MCF 10A (cell line): ENCODE measurements around the gene SUCLA2. TPM values are rescaled to one million over a fixed set of nuclear protein-coding genes. Genes with fewer than 3 reads are reported as not detected.
"Not testable (repeated sequence)": the region's sequence is repeated elsewhere in the genome, so short reads cannot be mapped to it uniquely, and the experiment has no call there.

Source experiments
- BruUV-seq: library from RNA; stranded (reverse); fragments of 400-500 nt; replicated peaks from 2 replicates; lab custom pipeline; 2021; lab: Mats Ljungman, UMichigan
- CTCF ChIA-PET: fragments of 300-600 bp; sonication (Branson Sonifier 250); formaldehyde crosslinking; extraction: SDS; loops from one replicate; lab custom pipeline; 2021; ENCODE audit warnings: antibody characterized with exemption, inconsistent platforms; lab: Yijun Ruan, JAX
- POLR2A ChIA-PET: fragments of 300-600, 350-650 bp; sonication (Branson Sonifier 250); formaldehyde crosslinking; extraction: SDS; loops from one replicate; lab custom pipeline; 2020; ENCODE audit warnings: antibody characterized with exemption, inconsistent platforms; lab: Yijun Ruan, JAX
- DNase-seq: peaks from one replicate; pipeline ENCODE4 v3.0.0-alpha.2; 2018; ENCODE audit not compliant: unreplicated experiment
- H3K27ac Mint-ChIP-seq: one replicate; pipeline ENCODE4 v1.8.0; 2022; ENCODE audit warnings: mild to moderate bottlenecking, low read depth, mixed read lengths; ENCODE audit not compliant: unreplicated experiment
- H3K27me3 Mint-ChIP-seq: one replicate; pipeline ENCODE4 v1.8.0; 2022; ENCODE audit warnings: mixed read lengths; ENCODE audit not compliant: insufficient read depth, unreplicated experiment
- H3K36me3 Mint-ChIP-seq: one replicate; pipeline ENCODE4 v1.8.0; 2022; ENCODE audit warnings: mild to moderate bottlenecking, moderate library complexity, mixed read lengths; ENCODE audit not compliant: insufficient read depth, unreplicated experiment
- H3K4me1 Mint-ChIP-seq: one replicate; pipeline ENCODE4 v1.8.0; 2022; ENCODE audit warnings: mixed read lengths; ENCODE audit not compliant: insufficient read depth, unreplicated experiment
- H3K4me3 Mint-ChIP-seq: one replicate; pipeline ENCODE4 v1.8.0; 2022; ENCODE audit warnings: mild to moderate bottlenecking, moderate library complexity, mixed read lengths; ENCODE audit not compliant: unreplicated experiment
- H3K9me3 Mint-ChIP-seq: one replicate; pipeline ENCODE4 v1.8.0; 2022; ENCODE audit warnings: mixed read lengths; ENCODE audit not compliant: unreplicated experiment
- CTCF ChIP-seq: fragments of 200-600 bp; IDR thresholded peaks from one replicate; pipeline ENCODE4 v1.8.0; 2022; ENCODE audit warnings: antibody characterized with exemption, mild to moderate bottlenecking; ENCODE audit not compliant: unreplicated experiment
- intact Hi-C: fragments of 100-400 bp; cut with micrococcal nuclease; formaldehyde crosslinking; loops from 2 replicates; pipeline ENCODE4 v1.14.1; 2022
- total RNA-seq: library from RNA; stranded (reverse); gene quantifications from 2 replicates; pipeline ENCODE4 v1.2.3, GENCODE V29; 2022

SUCLA2 gene
- total RNA-seq, 1 experiment from 2014 or later, result 42.1 TPM

GRCh38 chr13:48009284-48009683 is 8.2 kb upstream of the SUCLA2 start:
- intact Hi-C loops, result loop anchor here (2.0 kb wide), 1 partner anchor 28 kb away; the partner anchor contains the start of gene NUDT15
- POLR2A ChIA-PET, result interaction anchor here (1.0 to 3.9 kb wide), 5 partner anchors 11 to 86 kb away, joined by 3 to 38 read pairs (median 5); partner anchors contain the start of genes MED4 and NUDT15

GRCh38 chr13:48006396-48006795 is 5.3 kb upstream of the SUCLA2 start:
- Mint-ChIP-seq H3K27ac (peak overlapping the region; percentile 36), H3K27me3 (no peaks in the 10 kb centered on the region), H3K9me3 (no peaks in the 10 kb centered on the region), H3K36me3 (peaks cover 7% of the 10 kb centered on the region), H3K4me3 (no peak overlapping the region), H3K4me1 (peaks cover 52% of the 10 kb centered on the region)
- ChIA-PET CTCF (interaction anchor here (0.6 to 1.5 kb wide), 4 partner anchors 10 to 170 kb away, joined by 3 to 8 read pairs (median 3); partner anchors contain the start of gene NUDT15), POLR2A (interaction anchor here (0.8 to 2.6 kb wide), 3 partner anchors 31 to 88 kb away, joined by 3 to 15 read pairs (median 4); partner anchors contain the start of genes MED4 and NUDT15)
- no peak for TF ChIP-seq CTCF
- peak; percentile 61 for DNase-seq
- intact Hi-C loops, result no loop called here
- BruUV-seq, result no TSS peak

More at GRCh38 chr13:48009284-48009683, 8.2 kb upstream of the SUCLA2 start:
- peaks cover 36% of the 10 kb centered on the region for H3K4me1 Mint-ChIP-seq
- H3K4me3 Mint-ChIP-seq, result peak overlapping the region; percentile 50
- no peak for TF ChIP-seq CTCF
- peak; percentile 89 for DNase-seq
- H3K27me3 Mint-ChIP-seq, result no peaks in the 10 kb centered on the region
- H3K9me3 Mint-ChIP-seq, result no peaks in the 10 kb centered on the region
- no TSS peak for BruUV-seq
- CTCF ChIA-PET, result interaction anchor here (0.6 to 1.9 kb wide), 3 partner anchors 24 to 593 kb away, joined by 4 to 19 read pairs (median 6); partner anchors contain the start of gene NUDT15
- H3K36me3 Mint-ChIP-seq, result peaks cover 7% of the 10 kb centered on the region
- H3K27ac Mint-ChIP-seq, result peak overlapping the region; percentile 97

- CTCF ChIA-PET, result interaction anchor here (0.9 to 2.0 kb wide), 2 partner anchors 33 to 210 kb away, joined by 3 to 7 read pairs; partner anchors contain the start of gene NUDT15
- no TSS peak for BruUV-seq
- H3K4me3 Mint-ChIP-seq, result no peak overlapping the region
- H3K9me3 Mint-ChIP-seq, result no peaks in the 10 kb centered on the region
- POLR2A ChIA-PET, result interaction anchor here (0.7 to 8.5 kb wide), 2 partner anchors 34 to 231 kb away, joined by 3 to 70 read pairs; partner anchors contain the start of gene NUDT15
- H3K36me3 Mint-ChIP-seq, result no peaks in the 10 kb centered on the region
- DNase-seq, result no peak
- peak overlapping the region; percentile 18 for H3K27ac Mint-ChIP-seq
- peaks cover 54% of the 10 kb centered on the region for H3K4me1 Mint-ChIP-seq
- H3K27me3 Mint-ChIP-seq, result no peaks in the 10 kb centered on the region
- TF ChIP-seq CTCF, result no peak
- intact Hi-C loops, result no loop called here
Measured at GRCh38 chr13:48004201-48004600, 3.1 kb upstream of the SUCLA2 start.

- DNase-seq, result peak; percentile 33
- H3K27me3 Mint-ChIP-seq, H3K36me3 Mint-ChIP-seq, H3K9me3 Mint-ChIP-seq, BruUV-seq: not testable (repeated sequence)
- CTCF ChIA-PET, result interaction anchor here (0.6 to 1.2 kb wide), 3 partner anchors 36 to 155 kb away, joined by 3 to 6 read pairs (median 3); partner anchors contain the start of gene NUDT15
- POLR2A ChIA-PET, result interaction anchor here (0.6 to 8.5 kb wide), 3 partner anchors 36 to 210 kb away, joined by 3 to 70 read pairs (median 4); partner anchors contain the start of gene NUDT15
- Mint-ChIP-seq H3K4me1 (peaks cover 41% of the 10 kb centered on the region), H3K4me3 (peak overlapping the region; percentile 80), H3K27ac (peak overlapping the region; percentile 91)
- intact Hi-C loops, result loop anchor here (2.0 kb wide), 1 partner anchor 35 kb away; the partner anchor contains the start of gene NUDT15
Measured at GRCh38 chr13:48001999-48002398, 926 bp upstream of the SUCLA2 start.
